Left colon (tissue), 2 donors: Measurements from ENCODE around the gene HLA-C. TPM values are rescaled to one million over a fixed set of nuclear protein-coding genes. Genes with fewer than 3 reads are reported as not detected.
A peak's percentile ranks its signal among the peaks of the same experiment; 100 is the strongest.
"Not testable (repeated sequence)": the region's sequence is repeated elsewhere in the genome, so short reads cannot be mapped to it uniquely, and the experiment has no call there.

Source experiments
- ATAC-seq: fragments of 200-7000 bp; cut with Tn5 transposase; one replicate; pipeline ENCODE4 v1.9.1; 2020; ENCODE audit warnings: mild to moderate bottlenecking, moderate library complexity
- DNase-seq, 2 donors: peaks; one replicate each; pipeline ENCODE4 v3.0.0-alpha.2; 2020
- intact Hi-C, 2 donors: fragments of 100-400 bp; cut with DNase I in 1 of 2; cut with micrococcal nuclease in 1 of 2; formaldehyde crosslinking; loops; one replicate each; pipeline versions ENCODE4 v1.11.2 to v1.14.0; 2022; cut with DNase I, micrococcal nuclease
- long read RNA-seq: library from polyadenylated mRNA; unstranded; transcript quantifications from one replicate; pipeline ENCODE4 v2.0.0, GENCODE V29; 2021
- total RNA-seq, 2 donors: library from RNA; stranded (reverse); fragmentation: NEBNext Ultra II Directional; extraction: Animal tissue kit (Norgen Biotek cat#: 25700); gene quantifications; one replicate each; pipeline ENCODE4 v1.2.1, GENCODE V29; 2021
- donor health status: DM: no; HTN: no; CAD: no.
- donor health status: DM: yes; HTN: yes; CAD: no.

HLA-C gene
- total RNA-seq, result 1,000 to 10,000 TPM; 1,163 to 1,296 TPM
- long read RNA-seq, transcript HLA-C-201 (8 exons, 1,536 nt), result major isoform, 1,411 of 1,806 reads
- long read RNA-seq, transcript HLA-C-208 (6 exons, 1,880 nt), result minor isoform, 110 of 1,806 reads
- long read RNA-seq, partial matches to known transcripts, result 221 of 1,806 reads
- long read RNA-seq, other reads (novel, unspliced or antisense), result 61 of 1,806 reads

DNA sequence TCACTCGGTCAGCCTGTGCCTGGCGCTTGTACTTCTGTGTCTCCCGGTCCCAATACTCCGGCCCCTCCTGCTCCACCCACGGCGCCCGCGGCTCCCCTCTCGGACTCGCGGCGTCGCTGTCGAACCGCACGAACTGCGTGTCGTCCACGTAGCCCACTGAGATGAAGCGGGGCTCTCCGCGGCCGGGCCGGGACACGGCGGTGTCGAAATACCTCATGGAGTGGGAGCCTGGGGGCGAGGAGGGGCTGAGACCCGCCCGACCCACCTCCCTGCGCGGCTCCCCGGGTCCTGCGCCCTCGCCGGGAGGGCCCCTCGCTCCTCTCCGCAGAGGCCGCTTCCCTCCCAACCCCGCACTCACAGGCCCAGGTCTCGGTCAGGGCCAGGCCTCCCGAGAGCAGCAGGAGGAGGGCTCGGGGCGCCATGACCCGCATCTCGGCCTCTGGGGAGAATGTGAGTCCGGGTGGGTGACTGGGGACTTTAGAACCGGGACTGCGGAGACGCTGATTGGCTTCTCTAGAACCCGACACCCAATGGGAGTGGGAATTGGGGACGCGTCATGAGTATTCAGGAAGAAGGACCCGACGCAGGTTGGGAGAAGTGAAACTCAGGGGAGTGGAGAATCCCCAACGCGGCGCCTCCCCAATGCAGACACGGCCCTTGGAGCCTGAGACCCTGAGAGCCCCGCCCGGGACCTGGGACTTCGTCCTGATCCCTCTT is at the start of gene HLA-C:
Gene HLA-C (minus strand): TSS at position 452 of the 717 bp plus-strand sequence. CDS start 21 bp downstream, at position 431.
- DNase-seq (peak; percentile 93 to 96), ATAC-seq (peak; percentile 93)
- intact Hi-C loops, result loop anchor here in 1 of 2 donors (10.0 kb wide), 1 partner anchor 83 kb away; the partner anchor contains the start of gene HLA-B

DNA sequence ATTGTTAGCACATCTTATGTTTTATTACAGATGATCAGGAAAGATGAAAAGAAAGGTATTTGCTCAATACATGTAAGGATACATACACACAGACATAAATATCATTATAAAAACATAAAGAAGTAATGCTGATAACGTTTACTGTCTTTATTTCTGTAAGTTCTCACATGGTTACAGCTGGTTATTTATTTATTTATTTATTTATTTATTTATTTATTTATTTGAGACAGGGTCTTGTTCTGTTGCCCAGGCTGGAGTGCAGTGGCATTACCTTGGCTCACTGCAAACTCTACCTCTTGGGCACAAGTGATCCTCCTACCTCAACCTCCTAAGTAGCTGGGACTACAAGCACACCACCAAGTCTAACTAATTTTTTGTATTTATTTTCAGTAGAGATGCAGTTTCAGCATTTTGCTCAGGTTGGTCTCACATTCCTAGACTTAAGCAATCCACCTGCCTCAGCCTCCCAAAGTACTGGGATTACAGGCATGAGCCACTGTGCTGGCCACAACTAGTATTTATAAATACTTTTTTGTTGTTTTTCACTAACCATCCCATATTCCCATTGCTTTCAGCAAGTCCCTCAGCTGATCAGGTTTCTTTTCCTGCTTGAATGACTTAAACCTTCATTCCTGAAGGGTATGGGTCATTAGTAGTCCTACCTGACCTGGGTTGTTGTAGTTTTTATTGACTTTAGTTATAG is 49.3 kb upstream of the HLA-C start:
- DNase-seq (no peak), ATAC-seq (no peak)
- intact Hi-C loops, result no loop called here

DNA sequence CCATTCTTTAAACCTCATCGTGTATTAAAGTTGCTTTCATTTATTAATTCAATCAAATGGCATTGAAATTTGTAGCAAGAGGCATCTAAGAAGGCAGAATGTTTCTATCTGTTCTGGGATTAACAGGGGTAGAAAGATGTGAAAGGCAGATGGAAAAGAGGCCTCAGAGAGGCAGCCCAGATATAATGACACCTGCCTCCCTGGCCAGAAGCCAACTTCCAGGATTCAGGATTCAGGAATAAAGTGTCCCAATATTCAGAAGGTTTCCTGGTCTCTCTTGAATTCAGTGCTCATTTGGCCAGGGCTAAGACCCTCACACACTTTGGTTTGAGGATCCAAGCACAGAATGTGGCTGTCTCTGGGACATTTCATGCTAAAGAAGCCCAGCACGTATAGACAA is 45.1 kb upstream of the HLA-C start:
- intact Hi-C loops, result no loop called here

DNA sequence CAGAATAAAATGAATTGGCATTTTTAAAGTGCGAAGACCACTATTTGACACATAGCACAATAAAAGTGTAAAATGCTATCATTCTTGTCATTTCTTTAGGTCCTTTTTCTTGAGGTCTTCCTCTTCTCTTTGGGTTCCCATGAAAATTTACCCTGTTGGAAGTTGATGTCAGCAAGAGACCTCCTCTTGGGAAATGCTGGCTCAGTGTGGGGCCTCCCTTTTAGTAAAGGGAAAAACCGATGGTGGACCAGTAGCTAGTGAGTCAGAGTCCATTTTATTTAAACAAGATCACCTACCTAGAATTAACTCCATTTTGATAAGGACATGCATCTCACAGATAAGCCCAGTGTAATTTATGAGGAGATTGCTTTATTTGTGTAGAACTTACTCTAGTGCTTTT is 37.7 kb upstream of the HLA-C start:
- no peak for DNase-seq
- intact Hi-C loops, result no loop called here
- ATAC-seq, result no peak

More for the DNA sequence above, 45.1 kb upstream of the HLA-C start:
- DNase-seq, result no peak
- ATAC-seq, result no peak

DNA sequence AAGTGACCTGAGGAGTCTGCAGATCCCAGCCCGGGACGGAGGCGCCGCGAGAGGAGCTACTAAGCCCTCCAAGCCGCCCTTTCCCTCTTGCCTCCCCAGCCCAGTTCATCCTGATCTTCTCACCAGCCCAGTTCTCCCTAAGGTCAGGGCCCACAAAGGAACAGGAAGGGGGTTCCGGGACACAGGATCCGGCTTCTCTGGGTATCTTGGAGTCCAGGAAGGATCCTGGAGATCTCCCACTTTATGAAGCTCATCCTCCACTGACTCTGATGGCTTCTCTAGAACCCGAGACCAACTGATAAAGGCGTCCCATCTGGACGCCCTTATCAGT is 36.9 kb upstream of the HLA-C start:
- peak in 1 of 2 donors; percentile 11 for DNase-seq
- intact Hi-C loops, result no loop called here
- ATAC-seq, result no peak

DNA sequence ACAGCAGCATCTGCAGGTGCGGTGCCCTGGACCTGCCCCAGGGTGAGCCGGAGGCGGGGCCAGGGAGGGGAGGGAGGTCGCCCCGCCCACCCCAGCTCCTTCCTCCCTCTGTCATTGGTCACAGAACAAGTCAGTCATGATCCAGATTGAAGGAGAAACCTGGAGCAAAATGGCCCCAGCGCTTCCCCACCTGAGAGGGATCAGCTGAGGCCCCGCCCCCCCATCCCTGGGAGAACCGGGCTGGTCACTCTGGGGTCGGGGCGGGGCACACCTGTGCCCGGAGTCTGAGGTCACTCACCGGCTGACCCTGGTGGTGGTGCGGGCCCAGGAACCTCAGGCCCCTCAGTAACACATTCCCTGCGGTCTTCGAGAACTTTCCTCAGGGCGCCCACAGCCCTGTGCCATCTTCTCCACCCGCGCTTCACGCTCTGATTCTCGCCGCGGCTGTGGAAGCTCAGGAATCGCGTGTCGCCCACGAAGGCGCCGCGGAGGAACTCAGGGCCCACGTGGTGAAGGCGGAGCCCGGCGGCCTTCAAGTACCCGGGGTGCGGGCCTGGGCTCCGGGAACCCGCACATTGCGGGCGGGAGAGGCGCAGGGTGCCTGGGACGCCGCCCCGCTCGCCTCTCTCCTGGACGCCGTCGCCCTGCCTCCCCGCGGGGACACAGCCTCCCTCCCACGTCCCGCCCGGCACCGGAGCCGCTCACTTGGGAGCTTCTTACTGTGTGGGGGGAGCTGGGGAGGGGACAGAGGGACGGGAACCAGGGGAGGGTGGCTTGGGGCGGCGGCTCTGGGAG is 36.4 kb upstream of the HLA-C start:
- intact Hi-C loops, result no loop called here
- ATAC-seq, result peak; percentile 97
- peak; percentile 67 to 69 for DNase-seq

DNA sequence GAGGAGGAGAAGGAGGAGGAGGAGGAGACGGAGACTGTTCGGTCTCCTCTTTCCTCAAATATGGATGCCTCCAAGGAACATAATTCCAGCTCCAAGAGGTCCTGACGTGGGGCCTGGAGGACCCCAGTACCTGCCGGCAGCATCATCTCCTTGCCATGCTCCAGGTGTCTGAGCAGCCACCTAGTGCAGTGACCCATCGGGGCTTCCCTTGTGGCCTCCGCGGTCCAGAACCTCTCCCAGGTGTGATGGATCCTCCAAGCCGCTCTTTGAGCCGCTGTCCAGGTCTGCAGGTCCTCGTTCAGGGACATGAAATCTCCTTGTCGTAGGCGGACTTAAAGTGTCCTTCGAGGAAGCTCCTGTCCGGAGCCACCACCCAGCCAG is 35.8 kb upstream of the HLA-C start:
- ATAC-seq, result no peak
- DNase-seq, result peak in 1 of 2 donors; percentile 8
- intact Hi-C loops, result no loop called here

DNA sequence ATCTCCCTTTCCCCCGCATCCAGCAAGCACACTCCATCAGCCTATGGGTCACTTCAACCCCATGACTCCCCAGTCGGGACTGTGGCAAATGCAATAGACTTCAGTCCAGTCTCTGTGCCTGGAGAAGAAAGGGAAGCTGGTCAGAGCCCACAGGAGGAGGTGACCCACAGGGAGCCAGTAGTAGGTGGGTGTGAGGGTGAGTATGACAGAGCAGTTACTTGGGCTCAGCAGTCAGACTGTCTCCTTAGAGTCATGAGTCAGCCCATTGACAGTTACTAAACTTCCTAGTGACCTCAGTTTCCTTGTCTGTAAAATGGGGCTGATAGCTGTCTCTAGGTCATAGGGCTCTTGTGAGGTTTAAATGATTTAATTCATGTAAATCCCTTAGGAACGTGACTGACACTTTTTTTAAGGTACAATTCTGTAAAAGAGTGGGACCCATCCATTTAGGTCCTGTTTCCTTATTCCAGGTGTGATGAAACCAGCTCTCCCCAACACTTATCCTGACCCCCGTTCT is 33.9 kb upstream of the HLA-C start:
- no peak for DNase-seq
- intact Hi-C loops, result no loop called here
- ATAC-seq, result no peak

DNA sequence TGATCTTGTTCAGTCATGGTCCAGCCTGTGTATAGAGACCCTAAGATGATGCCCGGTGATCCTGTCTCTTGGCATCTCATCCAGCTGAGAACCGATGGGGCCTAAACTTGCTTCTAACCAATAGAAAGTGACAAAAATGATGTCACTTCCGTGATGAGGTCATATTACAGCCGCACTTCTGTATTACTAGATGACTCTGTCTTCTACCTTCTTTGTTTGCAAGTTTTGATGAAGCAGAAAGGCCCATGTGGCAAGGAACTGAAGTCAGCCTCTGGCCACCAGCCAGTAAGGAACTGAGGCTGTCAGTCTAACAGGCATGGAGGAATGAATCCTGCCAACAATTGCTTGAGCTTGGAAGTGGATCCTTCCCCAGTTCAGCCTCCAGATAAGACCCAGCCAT is 32.8 kb upstream of the HLA-C start:
- DNase-seq (no peak), ATAC-seq (no peak)
- intact Hi-C loops, result no loop called here

DNA sequence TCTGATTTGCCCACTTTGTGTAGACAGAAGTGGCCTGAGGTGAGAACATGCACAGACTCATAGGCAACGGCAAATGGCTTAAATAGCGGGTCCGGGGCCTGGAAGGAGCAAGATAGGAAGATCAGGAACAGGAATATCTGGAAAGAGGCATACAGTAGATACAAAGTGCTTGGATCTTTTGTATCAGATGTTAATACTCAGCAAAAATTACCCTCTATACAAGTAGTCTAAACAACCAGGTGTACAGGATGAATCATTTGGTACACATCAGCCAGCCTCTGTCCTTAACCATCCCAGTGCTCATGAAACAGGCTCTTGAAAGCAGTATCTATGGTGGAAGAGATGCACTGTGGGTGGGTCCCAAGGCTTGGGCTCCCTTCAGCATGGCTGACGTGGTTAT is 28.9 kb upstream of the HLA-C start:
- DNase-seq (no peak), ATAC-seq (no peak)
- intact Hi-C loops, result no loop called here

DNA sequence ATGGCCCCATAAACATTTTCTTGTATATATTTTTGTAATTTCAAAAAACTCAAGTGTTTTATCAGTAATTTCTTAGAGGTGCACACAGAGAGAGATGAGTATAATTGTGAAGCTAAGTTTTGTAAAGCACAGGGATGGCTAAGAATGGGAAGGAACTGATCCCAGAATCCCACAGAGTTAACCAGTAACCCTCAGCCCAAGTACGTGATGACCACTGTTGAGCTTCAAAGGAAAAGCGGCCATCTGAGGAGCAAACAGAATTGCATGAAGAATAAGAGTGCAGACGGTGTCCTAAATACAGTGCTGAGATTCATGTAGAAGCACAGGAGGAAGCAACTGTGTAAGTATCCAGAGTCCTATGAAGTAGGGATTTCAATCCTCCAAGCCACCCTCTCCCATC is 28.1 kb upstream of the HLA-C start:
- intact Hi-C loops, result no loop called here
- no peak for ATAC-seq
- DNase-seq, result no peak

DNA sequence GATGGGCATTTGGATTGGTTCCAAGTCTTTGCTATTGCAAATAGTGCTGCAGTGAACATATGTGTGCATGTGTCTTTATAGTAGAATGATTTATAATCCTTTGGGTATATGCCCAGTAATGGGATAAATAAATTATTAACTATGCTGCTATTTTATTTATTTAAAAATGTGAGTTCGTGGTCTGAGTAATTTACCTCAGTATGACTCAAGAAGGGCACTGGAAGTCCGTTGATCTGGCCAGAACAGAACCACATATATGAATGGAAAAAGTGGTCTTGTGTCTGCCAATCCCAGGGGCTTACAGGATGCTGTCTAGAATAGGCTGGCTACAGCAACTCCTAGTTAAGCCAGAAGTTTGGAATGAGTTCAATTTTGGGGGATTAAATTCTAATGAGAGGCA is 27.6 kb upstream of the HLA-C start:
- intact Hi-C loops, result no loop called here

DNA sequence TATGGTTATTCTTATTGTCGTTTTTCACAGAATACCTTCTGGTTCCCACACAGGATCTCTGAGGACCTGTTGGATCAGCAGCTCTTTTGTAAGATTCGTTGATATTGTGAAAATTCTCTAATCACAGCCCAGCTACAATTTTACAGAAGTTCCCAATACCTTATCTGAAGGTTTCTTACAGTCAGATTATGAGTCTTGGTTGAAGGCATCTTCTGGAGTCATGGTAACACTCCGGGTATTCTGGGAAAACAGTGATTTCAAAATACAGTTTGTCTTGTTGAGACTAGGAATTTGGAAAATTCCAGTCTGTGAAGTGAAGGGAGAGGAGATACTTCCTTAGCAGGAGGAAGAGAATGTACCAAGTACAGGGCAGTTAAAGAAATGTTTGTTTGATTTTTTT is 22.2 kb upstream of the HLA-C start:
- no peak for DNase-seq
- no peak for ATAC-seq
- intact Hi-C loops, result no loop called here

More for the DNA sequence above, 27.6 kb upstream of the HLA-C start:
- DNase-seq (no peak), ATAC-seq (no peak)

DNA sequence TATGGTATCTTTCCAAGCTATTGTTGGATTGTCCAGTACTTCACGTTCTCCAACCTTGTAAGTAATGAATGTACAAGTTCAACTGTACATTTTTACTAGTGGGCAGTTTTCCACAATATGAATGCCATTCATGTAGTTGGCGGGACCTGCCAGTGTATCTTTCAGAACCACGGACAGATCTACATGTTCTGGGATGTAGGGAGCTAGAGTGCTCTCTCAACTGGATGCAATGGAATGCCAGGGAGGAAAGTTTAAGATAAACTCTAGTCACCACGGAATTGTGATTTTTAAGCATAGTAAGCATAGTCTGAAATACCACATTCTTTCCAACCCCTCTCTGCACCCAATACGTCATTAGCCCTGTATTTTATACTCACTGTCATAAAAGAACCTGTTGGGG is 21.5 kb upstream of the HLA-C start:
- ATAC-seq (no peak), DNase-seq (no peak)
- intact Hi-C loops, result no loop called here

DNA sequence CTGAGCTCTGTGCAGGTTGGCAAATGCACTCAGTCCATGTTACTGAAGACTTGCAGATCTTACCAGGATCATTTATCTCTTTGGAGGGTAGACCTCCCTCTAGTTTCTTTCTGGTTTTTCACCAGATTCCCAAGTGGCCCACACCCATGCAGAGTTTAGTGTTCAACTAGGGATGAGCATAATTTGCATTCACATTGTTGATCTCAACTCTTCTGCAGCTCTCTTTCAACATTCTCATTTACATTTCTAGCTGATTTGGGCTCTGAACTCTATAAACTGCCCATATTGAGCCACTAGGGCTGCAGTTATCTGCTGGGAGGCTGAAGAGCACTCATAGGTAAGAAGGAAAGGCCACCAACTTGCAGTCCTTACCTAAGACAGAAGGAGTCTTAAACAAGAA is 17.9 kb upstream of the HLA-C start:
- intact Hi-C loops, result no loop called here
- DNase-seq (no peak), ATAC-seq (no peak)

DNA sequence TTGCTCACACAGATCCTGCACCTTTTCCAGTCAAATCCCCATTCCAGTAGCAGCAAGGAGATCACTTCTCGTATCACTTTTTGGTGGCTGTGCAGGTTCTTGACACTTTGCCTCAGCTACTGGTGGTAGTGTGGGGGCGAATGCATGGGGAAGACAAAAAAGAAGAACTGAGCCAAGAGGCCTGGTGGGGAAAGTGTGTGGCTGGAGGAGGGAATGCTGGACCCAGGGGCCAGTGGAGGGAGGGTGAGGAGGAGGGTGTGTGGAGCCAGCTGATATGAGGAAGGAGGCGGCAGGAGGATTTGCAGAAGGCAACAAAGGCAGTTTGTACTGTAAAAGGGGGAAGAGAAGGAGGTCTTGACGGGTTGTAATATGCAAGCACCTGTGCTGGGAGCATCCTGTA is 15.7 kb upstream of the HLA-C start:
- DNase-seq (no peak), ATAC-seq (no peak)
- intact Hi-C loops, result no loop called here

DNA sequence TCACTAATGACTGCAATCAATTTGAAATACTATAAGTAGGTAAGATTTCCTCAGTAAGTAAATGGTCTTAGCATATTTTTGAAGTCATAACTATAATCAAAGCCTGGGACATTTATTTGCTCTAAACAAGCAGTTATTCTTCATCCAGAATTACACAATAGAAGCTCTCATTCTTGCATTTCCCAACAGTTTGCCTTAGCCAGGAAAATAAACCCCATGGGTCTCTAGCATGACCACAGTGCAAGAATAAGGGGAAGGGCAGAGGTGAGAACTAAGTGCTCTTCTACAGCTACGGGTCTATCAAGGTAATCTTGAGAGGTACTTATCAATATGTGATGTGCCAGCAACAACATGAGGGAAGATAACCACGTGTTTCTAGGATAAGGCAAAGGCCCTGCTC is 14.1 kb upstream of the HLA-C start:
- DNase-seq (no peak), ATAC-seq (no peak)
- intact Hi-C loops, result no loop called here

DNA sequence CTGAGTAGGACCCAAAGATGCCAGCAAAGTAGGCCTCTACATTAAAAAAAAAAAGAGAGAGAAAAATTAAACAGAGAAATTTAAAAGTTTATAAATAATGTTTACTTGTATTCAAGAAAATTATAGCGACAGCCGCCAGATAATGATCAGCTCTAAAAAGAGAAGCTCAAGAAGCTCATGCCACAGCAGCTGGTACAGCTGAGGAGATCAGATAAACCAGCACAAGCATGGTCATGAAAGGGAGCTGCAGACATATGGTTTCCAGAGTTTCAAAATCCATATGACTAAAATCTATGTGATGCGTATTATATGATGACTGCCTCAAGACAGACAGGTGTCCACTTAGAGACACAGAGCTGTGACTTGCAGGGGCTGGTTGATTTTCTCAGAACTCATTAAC is 13.6 kb upstream of the HLA-C start:
- intact Hi-C loops, result no loop called here
- DNase-seq (no peak), ATAC-seq (no peak)

DNA sequence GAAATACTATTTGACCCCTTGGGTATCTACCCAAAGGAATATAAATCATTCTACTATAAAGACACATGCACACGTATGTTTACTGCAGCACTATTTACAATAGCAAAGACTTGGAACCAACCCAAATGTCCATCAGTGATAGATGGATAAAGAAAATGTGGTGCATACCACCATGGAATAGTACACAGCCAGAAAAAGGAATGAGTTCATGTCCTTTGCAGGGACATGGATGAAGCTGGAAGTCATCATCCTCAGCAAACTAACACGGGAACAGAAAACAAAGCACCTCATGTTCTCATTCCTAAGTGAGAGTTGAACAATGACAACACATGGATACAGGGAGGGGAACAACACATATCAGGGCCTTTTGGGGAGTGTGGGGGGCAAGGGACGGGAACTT is 7.8 kb upstream of the HLA-C start:
- intact Hi-C loops, result loop anchor here in 1 of 2 donors (10.0 kb wide), 1 partner anchor 75 kb away; the partner anchor contains the start of gene HLA-B
- ATAC-seq, DNase-seq: not testable (repeated sequence)
